Measurements from ENCODE around the gene COL5A1.

Gene COL5A1

DNA sequence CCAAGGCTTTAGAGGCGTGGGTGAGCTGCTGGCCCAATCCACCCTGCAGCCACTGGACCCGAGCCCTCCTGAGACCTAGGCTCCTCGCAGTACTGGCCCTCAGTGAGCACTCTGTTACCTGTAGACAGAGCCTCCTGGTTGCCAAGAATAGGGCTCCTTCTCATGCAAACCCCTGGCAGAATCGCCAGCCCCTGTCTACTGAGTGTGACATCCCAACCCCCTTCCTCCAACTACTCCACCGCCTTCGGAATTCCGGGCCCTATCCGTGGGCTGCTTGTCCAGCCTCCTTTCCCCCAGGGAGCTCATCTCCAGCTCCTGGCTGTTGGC lies 23.8 kb upstream of the COL5A1 start:
- DNase-seq (ENCODE audit: low read depth) = no peak
- no peak overlapping the region for H3K4me3 ChIP-seq (ENCODE audit: control insufficient read depth, low read depth, low read length)
- TF ChIP-seq, protein P1, sequence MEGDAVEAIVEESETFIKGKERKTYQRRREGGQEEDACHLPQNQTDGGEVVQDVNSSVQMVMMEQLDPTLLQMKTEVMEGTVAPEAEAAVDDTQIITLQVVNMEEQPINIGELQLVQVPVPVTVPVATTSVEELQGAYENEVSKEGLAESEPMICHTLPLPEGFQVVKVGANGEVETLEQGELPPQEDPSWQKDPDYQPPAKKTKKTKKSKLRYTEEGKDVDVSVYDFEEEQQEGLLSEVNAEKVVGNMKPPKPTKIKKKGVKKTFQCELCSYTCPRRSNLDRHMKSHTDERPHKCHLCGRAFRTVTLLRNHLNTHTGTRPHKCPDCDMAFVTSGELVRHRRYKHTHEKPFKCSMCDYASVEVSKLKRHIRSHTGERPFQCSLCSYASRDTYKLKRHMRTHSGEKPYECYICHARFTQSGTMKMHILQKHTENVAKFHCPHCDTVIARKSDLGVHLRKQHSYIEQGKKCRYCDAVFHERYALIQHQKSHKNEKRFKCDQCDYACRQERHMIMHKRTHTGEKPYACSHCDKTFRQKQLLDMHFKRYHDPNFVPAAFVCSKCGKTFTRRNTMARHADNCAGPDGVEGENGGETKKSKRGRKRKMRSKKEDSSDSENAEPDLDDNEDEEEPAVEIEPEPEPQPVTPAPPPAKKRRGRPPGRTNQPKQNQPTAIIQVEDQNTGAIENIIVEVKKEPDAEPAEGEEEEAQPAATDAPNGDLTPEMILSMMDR (IDR thresholded peaks at IDR 0.05; ENCODE audit: control insufficient read depth, insufficient read depth, low read depth, low read length, missing control alignments) = no peak

DNA sequence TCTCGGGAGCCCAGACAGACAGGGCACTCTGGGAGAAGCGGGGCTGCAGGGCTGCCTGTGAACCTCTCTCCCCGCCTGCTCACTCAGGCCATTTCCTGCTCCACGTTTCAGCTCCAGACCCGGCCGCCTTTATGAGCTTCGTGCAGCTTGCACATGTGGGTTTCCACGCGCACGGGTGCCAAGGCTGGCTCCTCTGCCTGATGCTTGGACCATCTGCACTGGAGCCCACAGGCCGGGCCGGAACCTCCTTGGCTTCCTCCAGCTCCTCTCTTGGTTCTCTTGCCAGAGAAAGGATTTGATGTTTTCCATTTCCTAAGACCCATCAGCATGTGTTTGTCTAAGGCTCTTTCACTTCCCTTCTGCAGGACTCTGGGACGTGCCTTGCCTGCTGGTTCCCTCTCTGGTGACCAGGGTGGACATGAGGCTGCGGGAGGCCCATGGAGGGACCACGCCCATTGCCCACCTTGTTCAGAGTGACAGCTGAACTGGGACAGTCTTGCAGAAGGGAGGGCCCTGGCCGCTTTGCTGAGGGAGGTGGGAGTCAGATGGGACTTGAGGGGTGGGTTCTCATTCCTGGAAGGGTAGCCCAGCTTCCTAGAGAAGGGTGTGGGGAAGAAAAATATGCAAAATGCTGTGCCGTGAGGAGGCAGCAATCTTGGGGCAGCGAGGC lies 23.3 kb upstream of the COL5A1 start:
- DNase-seq (ENCODE audit: low read depth) = no peak
- no peak overlapping the region for H3K4me3 ChIP-seq (ENCODE audit: control insufficient read depth, low read depth, low read length)
- TF ChIP-seq, protein P1 (IDR thresholded peaks at IDR 0.05; ENCODE audit: control insufficient read depth, insufficient read depth, low read depth, low read length, missing control alignments) = no peak

DNA sequence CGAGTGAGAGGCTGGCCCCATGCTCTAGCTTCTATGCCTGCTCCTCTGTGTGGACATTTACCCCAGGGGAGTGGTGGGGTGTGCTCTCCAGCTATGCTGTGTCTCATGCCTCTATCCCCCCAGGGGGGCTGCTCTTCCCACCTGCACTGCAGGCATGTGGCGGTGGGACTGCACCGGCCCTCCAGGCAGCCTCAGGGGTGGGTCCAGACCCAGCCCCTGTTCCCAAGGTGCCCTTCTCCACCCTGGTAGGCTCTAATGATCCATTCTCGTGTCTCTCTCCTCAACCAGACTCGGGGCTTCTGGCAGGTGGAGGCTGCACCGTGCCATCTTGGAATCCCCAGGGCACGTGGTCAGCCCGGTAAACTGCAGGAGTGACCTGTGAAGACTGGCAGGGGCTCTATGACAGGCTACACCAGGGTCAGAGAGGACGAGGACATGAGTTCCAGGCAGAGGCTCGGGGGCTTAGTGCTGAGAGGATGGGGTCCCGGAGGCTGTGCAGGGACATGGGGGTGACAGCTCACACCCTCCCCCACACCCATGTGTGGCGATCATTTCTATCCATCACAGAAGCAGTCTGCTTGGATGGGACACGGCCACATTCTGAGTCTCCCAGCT lies 22.7 kb upstream of the COL5A1 start:
- TF ChIP-seq, protein P1 (IDR thresholded peaks at IDR 0.05; ENCODE audit: control insufficient read depth, insufficient read depth, low read depth, low read length, missing control alignments) = no peak
- no peak for DNase-seq (ENCODE audit: low read depth)

DNA sequence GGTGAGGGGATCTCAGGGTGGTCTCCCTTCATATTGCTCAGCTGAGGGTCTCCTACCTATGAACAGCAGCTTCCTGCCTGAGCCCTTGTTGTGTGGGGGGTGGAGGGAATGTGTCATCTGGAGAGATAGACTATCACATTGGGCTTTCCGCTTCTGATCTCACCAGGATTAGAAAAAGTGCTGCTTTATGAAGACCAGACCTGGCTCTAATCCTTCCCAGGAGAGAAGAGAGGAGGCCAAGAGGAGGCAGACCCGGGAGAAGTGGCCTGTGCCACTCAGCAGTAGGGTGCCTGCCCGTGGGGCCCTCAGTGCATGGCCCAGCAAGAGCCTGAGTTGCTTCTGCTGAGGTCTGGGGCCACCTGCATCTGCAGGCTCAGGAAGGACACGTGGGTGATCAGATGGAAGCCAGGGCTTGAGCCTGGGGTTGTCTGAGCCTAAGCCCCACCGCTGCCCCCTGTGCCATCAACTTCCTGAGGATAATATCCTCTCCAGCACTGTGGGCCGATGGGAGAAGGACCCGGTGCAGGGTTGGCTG lies 22.1 kb upstream of the COL5A1 start:
- H3K4me3 ChIP-seq (ENCODE audit: control insufficient read depth, low read depth, low read length) = no peak overlapping the region
- TF ChIP-seq, protein P1 (IDR thresholded peaks at IDR 0.05; ENCODE audit: control insufficient read depth, insufficient read depth, low read depth, low read length, missing control alignments) = no peak

More for the DNA sequence above, 22.7 kb upstream of the COL5A1 start:
- H3K4me3 ChIP-seq (ENCODE audit: control insufficient read depth, low read depth, low read length) = no peak overlapping the region

DNA sequence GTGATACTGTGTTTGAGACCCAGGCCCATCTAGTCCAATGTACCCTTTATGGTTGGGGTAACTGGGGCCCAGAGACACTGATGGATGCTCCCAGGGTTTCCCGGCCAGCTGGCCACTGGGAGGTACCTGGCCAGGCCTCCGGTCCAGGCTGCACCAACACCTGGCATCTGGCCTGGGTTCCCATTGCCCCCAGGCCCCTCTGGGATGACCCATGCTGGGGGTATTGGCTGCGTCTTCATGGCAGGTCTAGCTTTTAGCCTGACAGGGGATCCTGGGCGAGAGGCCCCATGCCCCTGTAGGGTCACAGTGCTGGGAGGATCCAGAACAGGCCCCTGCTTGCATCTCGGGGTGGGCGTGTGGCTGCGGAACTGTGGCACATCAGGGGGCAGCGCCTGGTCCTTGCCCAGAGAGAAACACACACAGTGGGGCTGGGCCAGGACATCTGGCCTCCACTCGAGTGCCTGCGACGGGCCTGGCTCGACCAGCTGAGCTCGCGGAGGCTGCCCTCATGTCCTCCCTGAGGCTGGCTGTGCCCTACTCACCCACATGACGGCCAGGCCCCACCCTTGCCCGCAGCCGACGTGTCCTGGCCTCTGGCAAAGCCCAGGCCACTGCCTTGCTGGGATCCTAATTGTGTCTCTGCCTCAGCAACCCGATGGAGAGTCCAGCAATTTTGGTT lies 21.5 kb upstream of the COL5A1 start:
- no peak overlapping the region for H3K4me3 ChIP-seq (ENCODE audit: control insufficient read depth, low read depth, low read length)
- TF ChIP-seq, protein P1 (IDR thresholded peaks at IDR 0.05; ENCODE audit: control insufficient read depth, insufficient read depth, low read depth, low read length, missing control alignments) = no peak
- DNase-seq (ENCODE audit: low read depth) = no peak

More for the DNA sequence above, 22.1 kb upstream of the COL5A1 start:
- DNase-seq (ENCODE audit: low read depth) = no peak

DNA sequence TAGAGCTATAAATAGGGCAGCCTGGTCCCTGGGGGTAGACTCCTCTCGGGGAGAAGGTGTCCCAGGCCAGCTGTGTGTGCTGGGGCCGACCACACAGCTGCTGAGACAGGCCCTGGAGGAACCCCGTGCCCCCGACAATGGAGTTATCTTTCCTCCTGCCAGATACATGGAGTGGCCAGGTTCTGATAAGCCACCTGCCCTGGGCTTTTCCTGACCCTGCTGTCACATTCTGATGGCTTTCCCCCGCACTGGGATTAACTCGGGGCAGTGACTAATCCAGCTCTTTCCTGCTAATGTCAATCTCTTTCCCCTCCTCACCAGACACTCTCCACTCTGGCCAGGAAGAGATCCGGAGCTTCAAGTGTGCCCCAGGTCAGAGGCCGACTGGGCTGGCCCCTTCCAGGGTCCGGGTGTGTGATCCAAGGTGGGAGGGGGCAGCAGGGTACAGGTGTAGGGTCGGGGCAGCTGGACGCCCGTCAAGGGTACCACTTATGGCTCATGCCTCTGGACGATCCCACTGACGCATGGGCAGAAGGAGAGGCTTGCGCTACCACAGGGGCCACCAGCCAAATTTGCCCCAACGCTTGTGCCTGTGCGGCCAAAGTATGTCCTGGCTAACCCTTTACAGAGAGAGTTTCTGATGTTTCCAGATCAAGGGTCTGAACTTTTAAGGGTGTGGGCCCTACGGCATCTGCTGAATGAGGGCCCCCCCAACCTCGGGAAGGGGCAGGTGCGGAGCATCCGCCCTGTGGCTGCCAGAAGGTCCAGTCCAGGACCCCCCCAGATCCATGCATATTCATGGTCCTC lies 20.6 kb upstream of the COL5A1 start:
- H3K4me3 ChIP-seq (ENCODE audit: control insufficient read depth, low read depth, low read length) = no peak overlapping the region
- TF ChIP-seq, protein P1 (IDR thresholded peaks at IDR 0.05; ENCODE audit: control insufficient read depth, insufficient read depth, low read depth, low read length, missing control alignments) = no peak
- no peak for DNase-seq (ENCODE audit: low read depth)
